GM10248 (cell line): ENCODE results near the gene URGCP.

Source experiments
- CTCF ChIA-PET: fragments of 300-600 bp; sonication (Branson Sonifier 250); formaldehyde crosslinking; extraction: SDS; loops from one replicate; lab custom pipeline; 2021; ENCODE audit warnings: antibody characterized with exemption; lab: Yijun Ruan, JAX
- POLR2A ChIA-PET: fragments of 350-650 bp; sonication (Branson Sonifier 250); formaldehyde crosslinking; extraction: SDS; loops from one replicate; lab custom pipeline; 2020; ENCODE audit warnings: antibody characterized with exemption; lab: Yijun Ruan, JAX
- DNase-seq: peaks from one replicate; pipeline ENCODE4 v3.0.0; 2012; ENCODE audit errors: extremely low spot score
- CTCF ChIP-seq: IDR thresholded peaks from 2 replicates; pipeline ENCODE4 v1.5.1; 2012; ENCODE audit warnings: mild to moderate bottlenecking, low read depth; ENCODE audit errors: extremely low read depth, missing control alignments, control extremely low read depth

Gene URGCP

GRCh38 chr7:43888993-43889945 lies 17.1 kb downstream of the URGCP start:
- ChIA-PET CTCF (no interaction called here), POLR2A (no interaction called here)
- no peak for DNase-seq
- TF ChIP-seq CTCF: no peak

DNA sequence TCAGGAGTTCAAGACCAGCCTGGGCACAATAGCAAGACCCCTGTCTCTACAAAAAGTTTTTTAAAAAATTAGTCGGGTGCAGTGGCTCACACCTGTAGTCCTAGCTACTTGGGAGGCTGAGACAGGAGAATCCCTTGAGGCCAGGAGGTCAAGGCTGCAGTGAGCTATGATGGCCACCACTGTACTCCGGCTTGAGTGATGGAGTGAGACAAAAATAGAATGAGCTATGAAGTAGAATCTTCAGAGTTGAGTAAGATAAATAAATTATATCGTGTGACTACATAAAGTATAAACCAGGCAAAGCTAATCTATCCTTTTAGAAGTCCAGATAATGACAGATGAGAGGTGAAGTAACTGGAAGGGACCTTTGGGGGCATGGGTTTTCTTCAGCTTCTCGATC lies 21.8 kb downstream of the URGCP start:
- CTCF ChIA-PET: interaction anchor here (0.8 to 1.8 kb wide), 5 partner anchors 8 to 55 kb away, joined by 3 to 4 read pairs (median 3); partner anchors contain the start of gene URGCP
- POLR2A ChIA-PET: interaction anchor here (0.7 kb wide), 1 partner anchor 8 kb away, joined by 5 read pairs; no protein-coding TSS in a partner anchor
- DNase-seq: no peak
- no peak for TF ChIP-seq CTCF

GRCh38 chr7:43884209-43884608 lies 22.2 kb downstream of the URGCP start:
- ChIA-PET POLR2A (interaction anchor here (0.7 kb wide), 1 partner anchor 8 kb away, joined by 5 read pairs; no protein-coding TSS in a partner anchor), CTCF (interaction anchor here (0.8 to 1.8 kb wide), 5 partner anchors 7 to 55 kb away, joined by 3 to 4 read pairs (median 3); partner anchors contain the start of gene URGCP)
- DNase-seq: no peak
- no peak for TF ChIP-seq CTCF

DNA sequence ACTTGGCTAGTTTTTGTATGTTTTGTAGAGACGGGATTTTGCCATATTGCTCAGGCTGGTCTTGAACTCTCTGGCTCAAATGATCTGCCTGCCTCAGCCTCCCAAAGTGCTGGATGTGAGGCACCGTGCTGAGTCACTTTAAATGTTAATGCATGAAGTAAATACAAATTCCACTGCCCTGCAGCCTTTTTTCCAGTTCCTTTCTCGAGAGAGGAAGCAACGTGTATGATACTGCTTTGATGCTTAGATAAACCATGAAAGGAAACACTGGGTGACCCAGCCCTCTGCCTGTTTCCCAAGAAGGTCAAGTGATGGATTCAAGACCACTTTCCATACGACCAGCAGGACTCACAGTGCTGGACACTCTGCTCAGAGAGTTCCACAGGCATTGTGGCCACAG lies 25.8 kb downstream of the URGCP start:
- TF ChIP-seq CTCF: no peak
- DNase-seq: no peak
- CTCF ChIA-PET: interaction anchor here (1.2 to 1.9 kb wide), 3 partner anchors 15 to 298 kb away, joined by 4 to 5 read pairs (median 4); partner anchors contain the start of gene STK17A
- POLR2A ChIA-PET: interaction anchor here (1.5 kb wide), 1 partner anchor 11 kb away, joined by 6 read pairs; the partner anchor contains the start of gene MRPS24

DNA sequence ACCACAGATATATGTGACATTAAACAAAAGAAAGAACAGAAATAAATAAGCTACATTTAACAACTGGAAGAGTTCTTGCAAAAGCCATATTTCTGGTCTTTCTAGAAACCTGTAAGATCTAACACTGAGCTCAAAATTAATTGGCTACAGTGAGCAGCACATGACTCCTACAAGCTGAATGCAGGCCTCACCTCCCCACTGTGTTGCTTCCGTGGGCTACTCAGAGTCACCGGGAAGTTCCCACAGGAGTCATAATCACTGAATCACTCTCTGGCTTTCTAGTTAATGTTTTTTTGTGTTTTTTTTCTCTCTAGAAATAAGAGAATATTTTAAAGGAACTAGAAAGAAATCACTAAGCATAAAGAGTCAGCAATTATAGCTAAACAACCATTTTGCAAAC lies 26.9 kb downstream of the URGCP start:
- ChIA-PET CTCF (interaction anchor here (0.6 to 1.9 kb wide), 4 partner anchors 17 to 297 kb away, joined by 3 to 5 read pairs (median 4); partner anchors contain the start of gene STK17A), POLR2A (interaction anchor here (1.5 kb wide), 1 partner anchor 10 kb away, joined by 6 read pairs; the partner anchor contains the start of gene MRPS24)
- DNase-seq: no peak
- no peak for TF ChIP-seq CTCF

DNA sequence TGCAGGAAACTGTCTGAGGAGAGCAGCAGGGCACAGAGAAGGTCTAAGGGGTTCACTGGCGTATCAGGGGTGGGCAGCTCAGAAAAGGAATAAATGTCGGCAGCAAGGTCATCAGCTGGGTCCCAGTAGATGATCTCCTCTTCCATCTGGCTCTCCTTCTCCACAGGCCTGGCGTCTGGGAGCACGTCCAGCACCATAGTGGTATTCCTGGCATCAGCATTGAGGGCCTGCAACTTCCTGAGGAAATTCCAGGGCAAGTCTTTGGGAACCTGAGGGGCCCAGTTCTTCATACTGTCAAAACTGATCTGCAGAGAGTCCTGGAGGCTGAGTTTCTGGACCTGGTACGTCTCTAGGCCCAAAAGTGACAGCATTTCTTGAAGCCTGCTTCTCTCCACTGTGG lies 27.5 kb downstream of the URGCP start:
- no peak for DNase-seq
- CTCF ChIA-PET: interaction anchor here (1.6 to 1.9 kb wide), 2 partner anchors 17 to 296 kb away, joined by 4 to 5 read pairs; partner anchors contain the start of gene STK17A
- POLR2A ChIA-PET: interaction anchor here (1.5 kb wide), 1 partner anchor 9 kb away, joined by 6 read pairs; the partner anchor contains the start of gene MRPS24
- TF ChIP-seq CTCF: no peak
